Endodermal cell (in vitro differentiated cells): ENCODE measurements around the gene LARP6. TPM values are rescaled to one million over a fixed set of nuclear protein-coding genes. Genes with fewer than 3 reads are reported as not detected.
"Not testable (repeated sequence)": the region's sequence is repeated elsewhere in the genome, so short reads cannot be mapped to it uniquely, and the experiment has no call there.

Source experiments
- DNase-seq: peaks from one replicate; pipeline ENCODE4 v3.0.0-alpha.2; 2017
- H3K27ac ChIP-seq: 2 replicates; pipeline ENCODE4 v1.5.1; 2013; ENCODE audit warnings: mild to moderate bottlenecking, low read depth, low read length, moderate library complexity
- H3K27me3 ChIP-seq: 2 replicates; pipeline ENCODE4 v1.6.1; 2013; ENCODE audit warnings: mild to moderate bottlenecking, low read length, moderate library complexity; ENCODE audit not compliant: insufficient read depth, control insufficient read depth, poor library complexity, severe bottlenecking
- H3K36me3 ChIP-seq: 2 replicates; pipeline ENCODE4 v1.7.0; 2013; ENCODE audit warnings: mild to moderate bottlenecking, low read length, moderate library complexity; ENCODE audit not compliant: control insufficient read depth, insufficient read depth
- H3K4me1 ChIP-seq: one replicate; pipeline ENCODE4 v1.7.0; 2013; ENCODE audit warnings: low read length; ENCODE audit not compliant: control insufficient read depth, insufficient read depth
- H3K4me3 ChIP-seq: 2 replicates; pipeline ENCODE4 v1.5.1; 2013; ENCODE audit warnings: mild to moderate bottlenecking, low read length, moderate library complexity
- H3K9ac ChIP-seq: 2 replicates; pipeline ENCODE4 v1.6.1; 2013; ENCODE audit warnings: mild to moderate bottlenecking, low read length, moderate library complexity; ENCODE audit not compliant: poor library complexity, severe bottlenecking; ENCODE audit errors: extremely low read depth
- H3K9me3 ChIP-seq: 2 replicates; pipeline ENCODE4 v1.6.1; 2013; ENCODE audit warnings: mild to moderate bottlenecking, low read length, moderate library complexity; ENCODE audit not compliant: control insufficient read depth
- H3K27ac Mint-ChIP-seq: 2 replicates; pipeline ENCODE4 v1.8.0; 2020; ENCODE audit warnings: mixed read lengths
- H3K27me3 Mint-ChIP-seq: 2 replicates; pipeline ENCODE4 v1.8.0; 2021; ENCODE audit warnings: mild to moderate bottlenecking, mixed read lengths; ENCODE audit not compliant: insufficient read depth
- H3K36me3 Mint-ChIP-seq: 2 replicates; pipeline ENCODE4 v1.8.0; 2020; ENCODE audit warnings: low read depth, mixed read lengths
- H3K4me1 Mint-ChIP-seq: 2 replicates; pipeline ENCODE4 v1.8.0; 2020; ENCODE audit warnings: mixed read lengths
- H3K4me3 Mint-ChIP-seq: 2 replicates; pipeline ENCODE4 v1.8.0; 2020; ENCODE audit warnings: mild to moderate bottlenecking, moderate library complexity, mixed read lengths
- H3K9me3 Mint-ChIP-seq: 2 replicates; pipeline ENCODE4 v1.8.0; 2020; ENCODE audit warnings: mild to moderate bottlenecking, mixed read lengths
- CTCF ChIP-seq: fragments of 200-600 bp; sonication (generic); conservative IDR thresholded peaks from 2 replicates; pipeline ENCODE4 v1.5.0; 2021; ENCODE audit warnings: antibody characterized with exemption, mild to moderate bottlenecking
- WGBS, 2 experiments: methylation state at CpG; one replicate each; pipeline versions ENCODE4 v1.1.5 to v1.1.7; 2013; ENCODE audit warnings: missing lambda C conversion rate in 2 of 2, mixed read lengths in 1 of 2; ENCODE audit not compliant: insufficient coverage in 1 of 2, insufficient read length in 1 of 2; 5-methylcytosine and 5-hydroxymethylcytosine counted together
- total RNA-seq, 2 donors: library from RNA; stranded (reverse); fragmentation: NEBNext Ultra II Directional in 1 of 2; extraction: Animal tissue kit (Norgen Biotek cat#: 25700) in 1 of 2; gene quantifications; 2 replicates in 1 of 2; 3 replicates in 1 of 2; pipeline ENCODE4 v1.2.1, GENCODE V29; 2021

LARP6 gene
- total RNA-seq, 2 donors from 2014 or later: 24.0 to 24.9 TPM

GRCh38 chr15:70875001-70875782, 21.2 kb upstream of the LARP6 start:
- Histone ChIP-seq H3K36me3 (no peaks in the 10 kb centered on the region), H3K27ac (no peak overlapping the region), H3K27me3 (no peaks in the 10 kb centered on the region), H3K9ac (no peak overlapping the region), H3K4me3 (no peak overlapping the region), H3K9me3 (peaks cover 16% of the 10 kb centered on the region), H3K4me1 (no peaks in the 10 kb centered on the region)
- DNase-seq: no peak
- H3K27ac Mint-ChIP-seq: no peak overlapping the region
- peaks cover 27% of the 10 kb centered on the region for H3K4me1 Mint-ChIP-seq
- H3K27me3 Mint-ChIP-seq: no peaks in the 10 kb centered on the region
- H3K9me3 Mint-ChIP-seq: peaks cover 29% of the 10 kb centered on the region
- WGBS, 2 experiments: 79 to 85% methylated on average over 7 of the region's 7 CpGs
- peak; percentile 51 for TF ChIP-seq CTCF
- no peak overlapping the region for H3K4me3 Mint-ChIP-seq
- H3K36me3 Mint-ChIP-seq: peaks cover 9% of the 10 kb centered on the region

GRCh38 chr15:70873232-70874054, 19.5 kb upstream of the LARP6 start:
- DNase-seq: no peak
- 83 to 95% methylated on average over 1 of the region's 2 CpGs for WGBS, 2 experiments
- peaks cover 20% of the 10 kb centered on the region for H3K4me1 Mint-ChIP-seq

GRCh38 chr15:70871490-70871889, 17.5 kb upstream of the LARP6 start:
- 90 to 96% methylated on average over 8 to 34 of the region's 34 CpGs for WGBS, 2 experiments
- H3K4me3 Mint-ChIP-seq, H3K4me1 ChIP-seq, DNase-seq, H3K36me3 Mint-ChIP-seq, H3K27ac ChIP-seq, H3K9ac ChIP-seq, H3K4me3 ChIP-seq, H3K36me3 ChIP-seq, H3K27me3 Mint-ChIP-seq, H3K27me3 ChIP-seq, H3K27ac Mint-ChIP-seq: not testable (repeated sequence)
- H3K9me3 Mint-ChIP-seq: peaks cover 29% of the 10 kb centered on the region
- peaks cover 20% of the 10 kb centered on the region for H3K4me1 Mint-ChIP-seq
- peaks cover 16% of the 10 kb centered on the region for H3K9me3 ChIP-seq

More at GRCh38 chr15:70873232-70874054, 19.5 kb upstream of the LARP6 start:
- Histone ChIP-seq H3K27me3 (no peaks in the 10 kb centered on the region), H3K36me3 (no peaks in the 10 kb centered on the region), H3K9ac (no peak overlapping the region), H3K9me3 (peaks cover 16% of the 10 kb centered on the region), H3K4me1 (no peaks in the 10 kb centered on the region), H3K4me3 (peak overlapping the region; percentile 15), H3K27ac (no peak overlapping the region)
- Mint-ChIP-seq H3K36me3 (peaks cover 9% of the 10 kb centered on the region), H3K4me3 (no peak overlapping the region), H3K27ac (no peak overlapping the region), H3K27me3 (no peaks in the 10 kb centered on the region), H3K9me3 (peaks cover 29% of the 10 kb centered on the region)
- no peak for TF ChIP-seq CTCF
